Central memory CD8-positive, alpha-beta T cell (primary cell): ENCODE results near the gene PRPS1.
A peak's percentile ranks its signal among the peaks of the same experiment; 100 is the strongest.
"Not testable (repeated sequence)": the region's sequence is repeated elsewhere in the genome, so short reads cannot be mapped to it uniquely, and the experiment has no call there.

Experiments
- ATAC-seq: fragments of 150-1000 bp; cut with Tn5 transposase; replicated peaks from 2 replicates; pipeline ENCODE4 v1.10.0; 2022; ENCODE audit warnings: mild to moderate bottlenecking, moderate FRiP score, moderate number of reproducible peaks; ENCODE audit not compliant: poor library complexity, severe bottlenecking; ENCODE audit errors: extremely low read depth
- DNase-seq, 2 donors: peaks; one replicate each; pipeline ENCODE4 v3.0.0; 2021; ENCODE audit warnings: low spot score in 2 of 2
- H3K27ac Mint-ChIP-seq: one replicate; pipeline ENCODE4 v1.8.0; 2022; ENCODE audit warnings: low read depth, mild to moderate bottlenecking, moderate library complexity, mixed read lengths
- H3K27me3 Mint-ChIP-seq: one replicate; pipeline ENCODE4 v1.8.0; 2022; ENCODE audit warnings: mixed read lengths
- H3K36me3 Mint-ChIP-seq: one replicate; pipeline ENCODE4 v1.8.0; 2022; ENCODE audit warnings: mild to moderate bottlenecking, moderate library complexity, mixed read lengths; ENCODE audit not compliant: insufficient read depth
- H3K4me1 Mint-ChIP-seq: one replicate; pipeline ENCODE4 v1.8.0; 2022; ENCODE audit warnings: mixed read lengths
- H3K4me3 Mint-ChIP-seq: one replicate; pipeline ENCODE4 v1.8.0; 2022; ENCODE audit warnings: mild to moderate bottlenecking, moderate library complexity, mixed read lengths
- H3K9me3 Mint-ChIP-seq: one replicate; pipeline ENCODE4 v1.8.0; 2022; ENCODE audit warnings: mixed read lengths

Gene PRPS1

GRCh38 chrX:107609061-107609460 is 19.2 kb upstream of the PRPS1 start:
- H3K4me3 Mint-ChIP-seq, H3K27ac Mint-ChIP-seq, H3K9me3 Mint-ChIP-seq, ATAC-seq, H3K4me1 Mint-ChIP-seq, H3K36me3 Mint-ChIP-seq, H3K27me3 Mint-ChIP-seq, DNase-seq: not testable (repeated sequence)

- H3K27me3 Mint-ChIP-seq, result no peaks in the 10 kb centered on the region
- no peaks in the 10 kb centered on the region for H3K4me1 Mint-ChIP-seq
- no peak for DNase-seq
- no peaks in the 10 kb centered on the region for H3K36me3 Mint-ChIP-seq
- H3K27ac Mint-ChIP-seq, result no peak overlapping the region
- no peak overlapping the region for H3K4me3 Mint-ChIP-seq
- ATAC-seq, result no peak
- no peaks in the 10 kb centered on the region for H3K9me3 Mint-ChIP-seq
These were observed 17.6 kb upstream of the PRPS1 start for GRCh38 chrX:107610667-107611066.

- DNase-seq (no peak), ATAC-seq (no peak)
- Mint-ChIP-seq H3K36me3 (no peaks in the 10 kb centered on the region), H3K27ac (no peak overlapping the region), H3K9me3 (no peaks in the 10 kb centered on the region), H3K4me1 (no peaks in the 10 kb centered on the region), H3K4me3 (no peak overlapping the region), H3K27me3 (no peaks in the 10 kb centered on the region)
These were observed 8.4 kb upstream of the PRPS1 start for GRCh38 chrX:107619885-107620322.

- DNase-seq, result no peak
- peaks cover 8% of the 10 kb centered on the region for H3K4me1 Mint-ChIP-seq
- H3K27ac Mint-ChIP-seq, result no peak overlapping the region
- no peak for ATAC-seq
- peaks cover 7% of the 10 kb centered on the region for H3K36me3 Mint-ChIP-seq
- H3K4me3 Mint-ChIP-seq, result no peak overlapping the region
- H3K27me3 Mint-ChIP-seq, result no peaks in the 10 kb centered on the region
- no peaks in the 10 kb centered on the region for H3K9me3 Mint-ChIP-seq
These were observed 3.4 kb upstream of the PRPS1 start for GRCh38 chrX:107624893-107625292.

GRCh38 chrX:107625739-107626138 is 2.6 kb upstream of the PRPS1 start:
- no peak overlapping the region for H3K27ac Mint-ChIP-seq
- peaks cover 16% of the 10 kb centered on the region for H3K4me1 Mint-ChIP-seq
- no peaks in the 10 kb centered on the region for H3K27me3 Mint-ChIP-seq
- DNase-seq (no peak), ATAC-seq (no peak)
- no peak overlapping the region for H3K4me3 Mint-ChIP-seq
- peaks cover 7% of the 10 kb centered on the region for H3K36me3 Mint-ChIP-seq
- H3K9me3 Mint-ChIP-seq, result no peaks in the 10 kb centered on the region

GRCh38 chrX:107626481-107626880 is 1.8 kb upstream of the PRPS1 start:
- Mint-ChIP-seq H3K27me3 (no peaks in the 10 kb centered on the region), H3K27ac (no peak overlapping the region), H3K9me3 (no peaks in the 10 kb centered on the region), H3K36me3 (peaks cover 7% of the 10 kb centered on the region), H3K4me3 (no peak overlapping the region), H3K4me1 (peaks cover 18% of the 10 kb centered on the region)
- ATAC-seq (no peak), DNase-seq (no peak)

GRCh38 chrX:107626916-107627315 is 1.4 kb upstream of the PRPS1 start:
- no peaks in the 10 kb centered on the region for H3K27me3 Mint-ChIP-seq
- peaks cover 7% of the 10 kb centered on the region for H3K36me3 Mint-ChIP-seq
- no peak overlapping the region for H3K27ac Mint-ChIP-seq
- H3K4me1 Mint-ChIP-seq, result peaks cover 18% of the 10 kb centered on the region
- no peak overlapping the region for H3K4me3 Mint-ChIP-seq
- ATAC-seq, result no peak
- DNase-seq, result no peak
- H3K9me3 Mint-ChIP-seq, result no peaks in the 10 kb centered on the region

GRCh38 chrX:107628662-107629539 is 591 bp downstream of the PRPS1 start:
- DNase-seq, result peak; percentile 14 to 19
- peak; percentile 61 for ATAC-seq
- Mint-ChIP-seq H3K9me3 (no peaks in the 10 kb centered on the region), H3K36me3 (peaks cover 7% of the 10 kb centered on the region), H3K4me3 (peak overlapping the region; percentile 88), H3K4me1 (peaks cover 24% of the 10 kb centered on the region), H3K27me3 (no peaks in the 10 kb centered on the region), H3K27ac (peak overlapping the region; percentile 86)

- peaks cover 7% of the 10 kb centered on the region for H3K36me3 Mint-ChIP-seq
- no peaks in the 10 kb centered on the region for H3K27me3 Mint-ChIP-seq
- H3K4me1 Mint-ChIP-seq, result peaks cover 24% of the 10 kb centered on the region
- no peak for DNase-seq
- no peaks in the 10 kb centered on the region for H3K9me3 Mint-ChIP-seq
- no peak overlapping the region for H3K27ac Mint-ChIP-seq
- H3K4me3 Mint-ChIP-seq, result peak overlapping the region; percentile 88
- no peak for ATAC-seq
These were observed 1.2 kb downstream of the PRPS1 start for GRCh38 chrX:107629540-107629909.

GRCh38 chrX:107630031-107630689 is 1.9 kb downstream of the PRPS1 start:
- H3K27ac Mint-ChIP-seq, result no peak overlapping the region
- no peaks in the 10 kb centered on the region for H3K27me3 Mint-ChIP-seq

GRCh38 chrX:107632346-107632745 is 4.0 kb downstream of the PRPS1 start:
- no peak for DNase-seq
- Mint-ChIP-seq H3K4me3 (no peak overlapping the region), H3K27me3 (no peaks in the 10 kb centered on the region), H3K4me1 (peaks cover 30% of the 10 kb centered on the region), H3K36me3 (peaks cover 10% of the 10 kb centered on the region), H3K27ac (no peak overlapping the region), H3K9me3 (no peaks in the 10 kb centered on the region)
- ATAC-seq, result no peak

More at GRCh38 chrX:107630031-107630689, 1.9 kb downstream of the PRPS1 start:
- Mint-ChIP-seq H3K9me3 (no peaks in the 10 kb centered on the region), H3K4me3 (peak overlapping the region; percentile 88), H3K4me1 (peaks cover 24% of the 10 kb centered on the region), H3K36me3 (peaks cover 8% of the 10 kb centered on the region)
- ATAC-seq (no peak), DNase-seq (no peak)

GRCh38 chrX:107646735-107647134 is 18.4 kb downstream of the PRPS1 start:
- Mint-ChIP-seq H3K27me3 (no peaks in the 10 kb centered on the region), H3K27ac (no peak overlapping the region), H3K4me1 (no peaks in the 10 kb centered on the region), H3K36me3 (peaks cover 48% of the 10 kb centered on the region), H3K4me3 (no peak overlapping the region), H3K9me3 (no peaks in the 10 kb centered on the region)
- DNase-seq, result no peak
- no peak for ATAC-seq

- H3K4me1 Mint-ChIP-seq, result no peaks in the 10 kb centered on the region
- H3K9me3 Mint-ChIP-seq, result no peaks in the 10 kb centered on the region
- H3K4me3 Mint-ChIP-seq, result no peak overlapping the region
- DNase-seq (no peak), ATAC-seq (no peak)
- H3K36me3 Mint-ChIP-seq, result peaks cover 38% of the 10 kb centered on the region
- no peak overlapping the region for H3K27ac Mint-ChIP-seq
- H3K27me3 Mint-ChIP-seq, result no peaks in the 10 kb centered on the region
These were observed 20.0 kb downstream of the PRPS1 start for GRCh38 chrX:107648332-107648731.
